Activated naive CD4-positive, alpha-beta T cell (primary cell): ENCODE results near the gene RAB44.

Experiments
- DNase-seq, 4 experiments: peaks; one replicate each; lab custom pipeline; 2025; lab: John Stamatoyannopoulos, UW

Gene RAB44

DNA sequence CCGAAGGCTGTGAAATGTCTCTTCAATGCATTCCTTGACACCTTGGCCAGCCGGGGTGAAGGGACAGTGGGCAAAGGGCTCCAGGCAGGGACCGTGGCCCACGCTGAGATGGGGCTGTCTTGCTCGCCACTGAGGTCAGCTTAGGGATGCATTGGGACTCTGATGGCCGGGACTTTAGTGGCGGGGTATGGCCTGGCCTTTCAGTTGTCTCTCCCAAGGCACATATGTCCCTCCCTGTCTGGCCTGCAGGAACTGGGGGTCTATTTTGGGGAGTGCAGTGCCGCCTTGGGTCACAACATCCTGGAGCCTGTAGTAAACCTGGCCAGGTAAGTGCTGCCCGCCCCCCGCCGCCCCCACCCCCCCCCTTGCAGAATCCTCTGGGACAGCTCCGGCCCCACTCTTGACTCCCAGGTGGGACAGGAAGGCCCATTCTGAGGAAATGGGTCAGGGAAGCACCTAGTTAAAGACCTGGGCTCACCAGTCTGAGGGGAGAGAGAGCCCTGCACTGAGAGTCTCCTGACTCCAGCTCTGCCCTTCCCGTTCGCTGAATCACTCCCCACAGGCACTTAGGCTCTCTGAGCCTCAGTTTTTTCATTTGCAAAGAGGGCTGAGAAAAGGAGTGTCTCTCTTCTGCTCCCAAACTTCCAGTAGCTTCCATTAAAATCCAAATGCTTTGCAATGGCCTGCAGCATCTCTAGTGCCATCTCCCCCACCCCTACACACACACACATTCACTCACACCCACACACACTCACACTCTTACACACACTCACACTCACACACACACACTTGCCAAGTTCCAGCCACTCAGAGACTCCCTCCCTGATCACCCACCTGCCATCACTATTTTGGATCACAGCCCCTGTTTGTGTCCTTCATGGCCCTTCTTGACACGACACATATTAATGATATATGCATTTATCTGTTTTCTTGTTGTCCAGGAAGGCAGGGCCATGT, 33.1 kb downstream of the RAB44 start:
- no peak for DNase-seq

DNA sequence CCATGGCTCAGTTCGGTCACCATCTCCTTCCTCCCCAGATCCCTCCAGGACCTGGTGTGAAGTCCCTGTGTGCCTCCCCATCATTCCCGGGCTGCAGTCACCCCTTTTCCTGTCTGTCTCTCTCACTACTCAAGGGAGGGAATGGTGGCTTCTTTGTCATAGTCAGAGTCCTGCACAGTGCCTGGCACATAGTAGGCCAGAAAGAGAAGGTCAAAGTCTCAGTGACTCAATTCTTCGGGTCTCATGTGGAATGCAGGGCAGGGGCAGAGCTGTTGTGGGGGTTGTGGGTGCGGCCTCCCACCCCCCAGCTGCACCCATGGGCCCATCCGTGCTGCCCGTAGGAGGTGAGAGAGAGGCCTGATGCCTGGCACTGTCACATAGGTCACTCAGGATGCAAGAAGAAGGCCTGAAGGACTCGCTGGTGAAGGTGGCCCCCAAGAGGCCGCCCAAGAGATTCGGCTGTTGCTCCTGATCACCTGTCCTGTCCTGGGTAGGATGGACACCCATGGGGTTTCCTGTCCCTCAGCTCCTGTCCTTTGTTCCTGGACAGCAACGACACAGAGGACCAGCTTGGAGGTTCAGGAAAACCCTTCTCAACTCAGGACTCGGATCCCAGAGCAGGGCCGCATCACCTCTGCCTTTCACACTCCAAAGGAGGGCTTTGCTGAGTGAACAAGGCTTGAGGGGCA, 34.1 kb downstream of the RAB44 start:
- DNase-seq = no peak

DNA sequence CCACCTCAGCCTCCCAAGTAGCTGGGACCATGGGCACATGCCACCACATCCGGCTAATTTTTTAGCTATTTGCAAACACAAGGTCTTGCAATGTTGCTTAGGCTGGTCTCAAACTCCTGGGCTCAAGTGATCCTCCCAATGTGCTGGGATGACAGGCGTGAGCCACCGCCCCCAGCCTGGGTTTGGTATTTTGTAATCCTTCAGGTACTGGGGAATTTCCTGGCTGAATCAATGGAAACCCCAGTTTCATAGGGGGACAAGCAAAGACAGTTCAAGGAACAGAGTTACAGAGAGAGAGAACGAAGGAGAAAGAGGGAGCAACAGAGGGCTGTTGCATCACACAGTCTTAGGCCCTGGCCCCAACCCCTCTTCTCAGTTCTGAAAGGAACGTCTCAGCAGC, 35.7 kb downstream of the RAB44 start:
- DNase-seq = no peak

DNA sequence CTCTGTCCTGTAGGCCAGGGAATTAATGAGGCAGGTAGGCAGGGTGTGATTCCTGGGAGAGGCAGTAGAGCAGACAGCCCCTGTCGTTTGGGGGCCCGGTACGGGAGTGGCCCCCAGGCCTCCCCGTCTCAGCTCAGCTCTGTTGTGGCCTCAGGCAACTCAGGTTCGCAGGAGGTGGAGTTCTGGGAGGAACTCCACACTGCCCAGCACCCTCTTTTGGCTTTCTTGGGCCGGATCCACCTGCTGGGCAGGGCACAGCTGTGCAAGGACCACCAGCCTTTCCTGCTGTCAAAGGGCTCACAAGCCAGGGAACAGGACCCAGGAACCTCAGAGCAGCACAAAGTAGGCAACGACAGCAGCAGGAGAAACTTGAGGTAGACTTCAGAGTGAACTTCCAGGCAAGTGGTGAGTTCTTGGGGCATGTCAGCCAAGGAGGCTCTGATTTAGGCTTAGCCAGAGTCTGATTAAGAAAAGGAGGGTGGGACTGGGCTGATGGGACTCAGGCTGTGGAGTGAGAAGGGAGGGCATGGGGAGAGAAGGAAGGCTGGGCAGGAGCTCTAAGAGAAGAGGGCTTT, 36.9 kb downstream of the RAB44 start:
- DNase-seq = no peak

DNA sequence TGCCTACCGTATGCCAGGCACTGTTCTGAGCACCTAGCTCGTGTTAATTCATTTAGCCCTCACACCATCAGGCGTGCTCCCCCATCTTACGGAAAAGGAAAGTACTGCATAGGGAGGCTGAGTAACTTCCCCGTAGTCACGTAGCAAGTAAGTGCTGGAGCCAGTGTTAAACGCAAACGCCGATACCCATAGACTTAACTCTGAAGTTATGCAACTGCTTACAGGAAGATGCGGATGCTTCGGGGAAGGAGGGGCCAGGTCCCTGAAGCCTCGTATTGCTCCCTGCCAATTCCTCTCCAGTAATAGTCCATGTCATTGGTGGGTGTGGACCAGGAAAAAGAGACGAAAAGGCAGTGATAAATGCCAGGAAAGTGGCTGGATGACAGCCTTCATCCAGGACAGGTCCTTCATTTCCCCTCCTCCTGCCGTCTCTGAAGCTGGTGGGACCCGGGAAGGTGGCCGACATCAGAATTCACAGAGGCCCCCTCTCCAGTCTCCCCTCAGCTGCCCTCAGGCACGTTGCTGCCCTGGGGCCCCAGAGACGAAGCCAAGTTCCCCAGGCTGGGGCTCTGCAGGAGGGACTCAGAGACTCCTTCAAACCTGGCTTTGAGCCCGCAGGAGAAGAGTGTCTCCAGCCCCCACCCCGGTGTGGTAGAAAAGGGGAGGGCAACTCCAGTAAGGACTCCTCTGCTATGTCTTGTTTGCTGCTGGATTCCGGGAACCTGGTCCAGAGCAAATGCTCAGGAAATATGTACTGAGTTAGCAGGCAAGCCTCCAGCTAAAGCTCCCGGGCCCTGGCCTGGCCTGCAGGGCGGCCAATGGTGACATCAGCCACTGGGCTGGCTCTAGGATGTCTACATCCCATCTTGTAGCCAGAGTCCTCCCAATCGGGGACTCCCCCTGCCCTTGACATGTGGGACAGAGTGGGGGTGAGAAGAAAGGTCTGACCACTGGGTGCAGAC, 37.8 kb downstream of the RAB44 start:
- DNase-seq = no peak

DNA sequence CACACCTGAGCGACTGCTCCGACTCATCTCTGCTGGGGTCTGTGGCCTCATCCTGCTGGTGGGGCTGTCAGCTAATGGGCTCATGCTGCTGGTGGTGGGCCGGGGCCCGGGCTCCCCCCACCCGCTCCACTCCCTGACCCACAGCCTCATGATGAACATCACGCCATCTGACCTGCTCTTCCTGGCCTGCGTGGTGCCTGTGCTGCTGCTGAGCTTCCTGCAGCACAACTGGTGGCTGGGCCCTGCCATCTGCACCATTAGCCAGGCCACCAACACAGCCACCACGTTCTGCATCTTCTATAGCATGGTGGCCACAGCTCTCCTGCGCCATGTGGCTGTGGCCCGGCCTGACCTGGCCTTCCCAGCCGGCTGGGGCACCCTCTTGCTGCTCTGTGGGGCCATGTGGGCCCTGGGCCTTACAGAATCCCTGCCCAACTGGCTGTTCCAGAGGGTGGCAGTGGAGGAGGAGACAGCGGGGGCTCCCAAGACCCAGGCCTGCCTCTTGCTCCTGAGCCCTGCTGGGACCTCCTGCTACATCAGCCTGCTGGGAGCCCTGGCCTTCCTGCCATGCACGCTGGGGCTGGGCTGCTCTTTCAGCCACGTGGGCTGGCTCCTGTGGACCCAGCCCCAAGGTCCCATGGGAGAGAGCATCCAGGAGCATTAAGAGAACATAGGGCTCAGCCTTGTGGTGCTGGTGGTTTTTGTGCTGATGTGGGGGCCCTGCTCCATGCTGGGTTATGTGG, 39.6 kb downstream of the RAB44 start:
- DNase-seq = no peak

DNA sequence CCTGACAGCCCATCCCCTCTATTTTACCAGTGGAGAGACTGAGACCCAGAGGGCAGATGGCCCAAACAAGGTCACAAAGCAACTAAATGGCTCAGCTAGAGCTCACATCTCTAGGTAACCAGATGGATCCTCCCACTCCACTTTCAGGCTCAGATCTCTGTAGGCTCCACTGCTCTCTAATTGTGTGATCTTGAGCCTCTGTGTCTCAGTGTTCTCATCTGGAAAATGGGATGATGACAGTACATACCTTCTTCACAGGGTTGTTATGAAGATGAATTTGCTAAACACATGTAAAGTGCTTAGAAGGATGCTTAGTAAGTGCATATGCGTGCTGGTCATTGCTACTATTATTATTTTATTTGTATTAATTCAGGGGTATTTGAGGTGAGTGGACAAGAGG, 40.5 kb downstream of the RAB44 start:
- DNase-seq = no peak

DNA sequence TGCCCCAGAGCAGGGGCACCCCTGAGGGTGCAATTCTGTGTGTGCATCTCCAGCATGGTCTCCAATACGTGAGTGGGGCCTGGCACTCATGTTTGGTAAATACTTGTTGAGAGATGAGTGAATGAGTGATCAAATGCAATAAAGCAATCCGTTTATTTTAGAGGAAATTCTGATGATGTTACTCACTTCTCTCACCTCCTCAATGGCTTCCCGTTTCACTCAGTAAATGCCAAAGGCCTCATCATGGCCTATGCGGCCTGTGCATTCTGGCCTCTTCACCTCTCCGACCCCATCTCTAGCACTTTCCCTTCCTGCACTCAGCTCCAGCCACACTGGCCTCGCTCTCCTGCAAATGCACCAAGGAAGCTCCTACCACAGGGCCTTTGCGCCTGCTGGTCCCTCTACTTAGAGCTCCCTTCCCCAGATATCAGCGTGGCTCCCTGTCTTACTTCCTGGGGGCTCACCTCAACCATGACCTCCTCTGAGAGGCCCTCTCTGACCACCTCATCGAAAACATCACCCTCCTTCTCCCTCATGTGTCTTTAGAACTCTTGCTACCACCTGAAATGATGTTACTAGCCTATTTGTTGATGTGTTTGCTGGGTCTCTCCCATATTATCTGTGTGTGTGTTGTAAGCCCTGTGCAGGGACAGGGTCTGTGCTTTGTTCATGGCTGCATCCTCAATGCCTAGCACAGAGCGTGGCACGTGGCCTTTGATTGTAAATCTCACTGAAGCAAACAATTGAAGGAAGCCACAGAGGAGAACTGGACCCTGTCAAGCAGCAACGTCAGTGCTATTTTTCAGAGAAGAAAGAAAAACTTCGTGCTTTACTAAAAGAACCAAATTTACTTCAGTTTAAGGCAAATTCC, 42.6 kb downstream of the RAB44 start:
- no peak for DNase-seq

DNA sequence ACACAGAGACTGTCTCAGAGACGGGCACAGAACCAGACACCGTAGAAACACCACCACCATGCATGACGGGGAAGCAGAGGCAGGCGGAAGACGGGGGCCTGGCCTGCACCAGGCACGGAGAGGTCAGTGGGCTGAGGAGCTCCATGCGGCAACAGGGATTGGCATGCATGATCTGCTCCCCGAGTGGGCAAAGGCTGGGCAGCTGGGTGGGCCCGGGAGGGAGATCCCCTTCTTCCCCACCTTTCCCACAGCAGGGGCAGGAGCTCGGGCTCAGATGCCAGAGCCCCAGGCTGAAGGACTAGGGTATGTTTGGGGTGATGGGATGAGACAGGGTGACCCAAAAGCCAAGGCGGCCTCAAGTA, 43.2 kb downstream of the RAB44 start:
- no peak for DNase-seq

DNA sequence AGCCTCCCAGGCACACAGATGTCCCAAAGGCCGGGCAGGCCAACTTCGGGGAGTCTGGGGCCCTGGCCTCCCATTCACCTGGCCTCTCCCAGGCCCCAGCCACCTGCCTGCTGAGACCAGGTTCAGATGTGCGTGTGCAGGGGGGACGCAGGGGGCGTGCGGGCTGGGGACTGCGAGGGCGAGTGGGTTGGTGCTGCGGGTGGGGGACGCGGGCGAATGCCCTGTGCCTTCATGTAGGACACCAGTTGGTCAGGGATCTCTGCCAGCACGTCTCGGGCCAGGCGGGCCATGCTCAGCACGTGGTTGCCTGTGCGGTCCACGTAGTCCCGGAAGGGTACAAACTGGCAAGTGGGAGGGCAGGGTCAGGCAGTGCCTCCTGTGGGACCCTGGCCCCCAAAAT, 44.5 kb downstream of the RAB44 start:
- no peak for DNase-seq

DNA sequence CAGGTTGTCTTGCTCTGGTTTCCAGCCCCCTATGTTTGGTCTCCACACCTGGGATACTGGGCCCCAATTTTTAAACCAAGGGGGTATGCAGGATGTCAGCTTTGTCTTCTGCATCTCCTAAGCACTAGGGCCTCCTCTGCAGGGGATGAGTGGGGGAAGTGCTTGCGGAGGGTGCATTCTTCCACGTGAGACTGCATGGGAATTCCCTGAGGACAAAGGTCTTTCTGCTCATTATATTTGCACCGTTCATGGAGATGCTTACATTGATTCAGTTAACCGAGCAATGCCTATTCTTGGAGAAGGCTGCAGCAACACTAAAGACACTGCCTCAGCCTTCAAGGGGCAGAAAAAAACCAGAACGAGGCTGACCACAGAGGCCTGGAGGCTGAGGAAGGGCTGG, 45.4 kb downstream of the RAB44 start:
- DNase-seq = no peak

DNA sequence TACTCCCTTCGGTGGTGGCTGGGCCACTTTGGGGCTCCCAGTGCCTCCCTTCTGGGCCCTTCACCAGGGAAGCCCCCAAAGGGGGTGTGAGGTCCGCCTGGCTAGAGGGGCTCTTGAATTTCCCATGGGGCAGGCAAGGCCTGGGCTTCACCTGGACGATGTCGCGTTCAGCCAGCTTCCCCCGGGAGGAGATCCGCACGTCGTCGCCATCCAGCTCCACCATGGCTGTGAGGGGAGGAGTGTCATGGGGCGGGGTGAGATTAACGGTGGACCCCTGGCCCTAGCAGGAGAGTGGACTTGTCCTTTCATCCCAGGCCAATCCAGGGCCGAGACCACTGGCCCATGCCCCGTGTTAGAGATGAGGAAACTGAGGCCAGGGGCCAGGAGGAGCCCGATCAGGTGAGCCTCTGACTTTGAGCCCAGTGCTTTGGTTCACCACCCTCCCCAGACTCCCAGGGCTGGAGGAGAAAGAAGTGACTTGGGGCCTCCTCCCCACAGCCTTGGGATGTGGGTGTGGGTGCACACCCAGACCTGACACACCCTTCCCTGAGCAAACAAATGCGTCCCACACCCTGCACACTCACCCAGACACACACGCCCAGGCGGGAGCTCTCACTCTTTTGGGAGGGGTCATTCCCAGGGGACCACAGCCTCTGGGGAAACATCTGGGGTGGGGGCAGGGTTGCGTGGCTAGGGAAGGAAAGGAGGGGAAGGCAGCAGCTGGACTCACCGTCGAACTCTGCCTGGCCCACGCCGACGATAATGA, 46.1 kb downstream of the RAB44 start:
- no peak for DNase-seq

DNA sequence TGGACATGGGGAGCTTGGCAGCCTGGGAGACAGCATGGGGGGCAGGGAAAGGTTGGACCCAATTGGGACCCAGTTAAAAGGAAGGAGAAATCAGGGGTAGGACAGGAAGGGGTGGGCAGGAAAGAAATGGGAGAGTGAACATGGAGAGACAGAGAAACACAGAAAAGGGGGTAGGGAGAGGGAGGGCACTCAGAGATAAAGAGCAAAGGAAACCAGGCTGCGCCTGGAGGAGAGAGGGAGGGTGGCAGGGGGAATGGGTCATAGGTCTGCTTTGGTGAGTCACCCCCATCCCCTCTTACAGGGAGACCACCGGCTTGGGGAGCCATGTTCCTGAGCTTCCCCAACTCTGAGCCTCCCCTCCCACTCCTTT, 46.7 kb downstream of the RAB44 start:
- no peak for DNase-seq

DNA sequence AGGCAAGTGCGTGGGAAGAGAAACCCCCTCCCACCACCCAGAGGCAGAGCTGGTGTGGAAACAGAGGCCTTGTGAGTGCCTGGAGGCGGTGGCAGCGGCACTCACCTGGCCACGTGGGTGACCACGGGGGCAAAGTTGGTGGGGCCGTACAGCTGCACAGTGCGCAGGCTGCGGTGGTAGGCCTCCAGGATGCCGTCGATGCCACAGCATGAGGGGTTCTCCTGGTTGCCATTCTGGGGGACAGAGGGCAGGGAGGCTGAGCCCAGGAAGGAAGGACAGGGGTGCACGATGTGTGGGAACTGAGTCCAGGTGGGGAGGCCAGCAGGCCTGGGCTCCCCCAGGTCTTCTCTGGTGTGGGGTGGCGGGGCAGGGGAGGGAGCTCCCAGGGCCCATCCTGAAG, 47.7 kb downstream of the RAB44 start:
- DNase-seq = no peak

DNA sequence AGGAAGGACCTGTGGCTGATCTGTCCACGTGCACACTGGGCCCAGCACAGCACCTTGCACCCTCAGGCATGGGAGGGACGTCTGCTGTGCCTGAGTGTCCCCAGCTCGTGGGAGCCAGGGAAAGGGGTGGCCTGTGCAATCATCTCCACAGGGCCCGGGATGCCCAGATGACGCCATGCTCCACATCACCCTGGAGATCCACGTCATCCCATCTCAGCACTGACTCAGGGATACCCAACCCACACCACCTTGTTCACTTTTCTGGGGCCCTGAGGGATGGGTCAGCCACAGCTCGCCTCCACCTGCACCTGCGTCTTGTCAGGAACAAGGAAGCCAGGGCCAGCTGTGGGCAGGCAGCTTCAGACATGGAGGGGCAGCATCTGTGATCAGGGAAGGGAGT, 48.2 kb downstream of the RAB44 start:
- DNase-seq = no peak

DNA sequence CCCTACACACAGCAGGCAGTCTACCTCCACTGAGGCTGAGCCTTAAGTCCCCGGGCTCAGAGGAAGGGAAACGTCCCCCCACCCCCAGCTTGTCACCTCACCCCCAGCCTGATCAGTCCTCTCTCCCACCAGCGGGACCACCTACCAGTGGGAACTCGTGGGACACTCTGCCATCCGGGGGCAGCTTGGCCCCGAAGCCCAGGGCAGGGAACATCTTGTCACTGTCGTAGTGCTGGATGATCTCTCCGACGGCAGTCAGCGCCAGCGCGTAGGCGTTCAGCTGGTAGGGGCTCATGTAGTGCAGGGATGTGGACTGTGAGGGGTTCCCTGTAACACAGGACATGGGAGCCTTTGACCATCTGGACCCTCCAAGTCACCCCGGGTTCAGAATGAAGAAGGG, 48.6 kb downstream of the RAB44 start:
- no peak for DNase-seq

DNA sequence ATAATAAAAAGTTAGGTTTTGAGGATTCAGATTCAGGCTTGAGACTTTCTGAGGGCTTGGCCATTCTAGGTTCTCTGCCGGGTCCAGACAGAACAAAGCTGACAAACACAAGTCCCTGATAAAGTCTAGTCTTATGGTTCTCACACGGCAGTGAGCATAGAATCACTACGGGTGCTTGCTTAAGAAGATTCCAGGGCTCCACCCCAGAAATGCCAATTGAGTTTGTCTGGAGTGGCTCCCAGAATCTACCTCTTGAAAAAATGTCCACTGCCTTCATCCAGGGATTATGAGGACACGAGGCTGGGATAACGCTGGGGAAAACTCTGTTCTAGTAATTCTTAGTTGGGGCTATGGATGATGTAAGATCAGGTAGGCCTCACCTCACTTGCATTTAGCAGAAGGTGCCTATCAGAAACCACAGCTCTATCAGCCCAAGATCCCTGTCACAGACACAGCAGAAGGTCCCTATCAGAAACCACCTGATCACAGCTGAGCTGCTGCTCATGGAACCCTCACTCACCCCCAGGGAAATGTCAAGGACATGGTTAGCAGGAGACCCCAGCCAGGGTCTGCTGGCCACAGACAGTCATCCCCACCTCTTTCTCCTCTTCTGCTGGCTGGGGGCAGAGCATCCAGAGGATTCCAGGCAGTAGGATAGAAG, 52.3 kb downstream of the RAB44 start:
- DNase-seq = no peak

DNA sequence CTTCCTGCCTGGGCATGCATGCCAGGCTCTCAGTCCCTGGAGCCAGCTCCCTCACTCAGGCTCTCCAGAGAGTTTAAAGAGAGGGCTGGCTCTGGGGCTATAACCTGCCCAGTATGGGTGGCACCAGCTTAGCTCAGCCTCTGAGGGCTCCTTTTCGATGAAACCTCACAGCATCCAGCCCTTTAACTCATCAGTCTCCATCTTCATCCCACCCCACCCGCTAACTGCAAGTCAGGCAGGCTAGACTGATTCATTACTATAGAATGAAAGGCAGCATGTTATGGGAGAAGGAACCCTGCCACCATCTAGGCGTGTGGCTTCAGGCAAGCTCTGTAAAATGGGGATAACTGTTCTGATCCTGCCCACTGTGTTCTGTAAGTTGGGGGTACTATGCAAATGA, 53.5 kb downstream of the RAB44 start:
- no peak for DNase-seq

DNA sequence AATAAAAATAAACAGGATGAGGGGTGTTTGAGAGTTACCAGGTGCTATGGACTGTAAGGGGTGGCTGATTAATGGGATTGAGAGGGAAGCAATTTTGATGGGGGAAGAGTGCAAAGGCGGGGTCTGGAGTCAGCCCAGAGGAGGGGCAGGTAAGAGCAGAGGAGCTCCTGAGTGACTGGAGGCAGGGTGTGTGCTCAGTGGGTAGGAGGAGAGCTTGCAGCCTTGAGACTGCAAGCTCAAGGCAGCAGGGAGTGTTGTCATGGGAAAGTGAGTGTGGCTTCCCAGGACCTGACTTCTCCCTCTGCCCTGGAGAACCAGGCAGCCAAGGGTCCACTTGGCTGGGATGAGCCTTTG, 54.2 kb downstream of the RAB44 start:
- DNase-seq = no peak
